NCI-H128 (cell line): ENCODE measurements around the gene NHLH2.

Experiments
- DNase-seq: peaks from one replicate; lab custom pipeline; 2025; ENCODE audit not compliant: unreplicated experiment; lab: John Stamatoyannopoulos, UW

NHLH2 gene

GRCh38 chr1:115838431-115839028 lies 2.4 kb downstream of the NHLH2 start:
- DNase-seq: no peak

DNA sequence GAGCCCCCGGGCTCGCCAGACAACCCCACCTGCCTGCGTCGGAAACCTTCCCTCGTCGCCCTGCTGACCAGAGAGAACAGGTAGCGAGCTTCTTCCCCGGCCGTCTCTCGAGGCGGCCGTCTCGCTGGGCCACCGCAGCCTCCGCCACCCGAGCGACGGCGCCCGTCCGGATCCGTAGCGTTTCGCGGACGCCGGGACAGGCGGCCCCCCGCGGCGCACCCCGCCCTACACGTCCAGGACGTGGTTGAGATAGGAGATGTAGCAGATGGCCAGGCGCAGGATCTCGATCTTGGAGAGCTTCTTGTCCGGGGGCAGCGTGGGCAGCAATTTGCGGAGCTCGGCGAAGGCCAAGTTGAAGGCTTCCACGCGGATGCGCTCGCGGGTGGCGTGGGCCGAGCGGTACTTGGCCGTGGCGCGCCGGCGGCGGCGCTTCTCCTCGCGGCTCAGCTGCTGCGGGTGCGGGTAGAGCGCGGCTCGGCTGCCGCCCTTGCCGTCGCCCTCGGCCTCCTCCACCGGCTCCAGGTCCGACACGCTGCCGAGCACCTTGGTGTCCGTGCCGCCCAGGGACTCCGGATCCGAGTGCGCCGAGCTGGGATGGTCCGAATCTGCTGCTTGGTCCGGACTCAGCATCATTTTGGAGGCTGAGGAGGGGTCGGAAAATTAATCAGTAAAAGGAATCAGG lies 3.0 kb downstream of the NHLH2 start:
- no peak for DNase-seq

DNA sequence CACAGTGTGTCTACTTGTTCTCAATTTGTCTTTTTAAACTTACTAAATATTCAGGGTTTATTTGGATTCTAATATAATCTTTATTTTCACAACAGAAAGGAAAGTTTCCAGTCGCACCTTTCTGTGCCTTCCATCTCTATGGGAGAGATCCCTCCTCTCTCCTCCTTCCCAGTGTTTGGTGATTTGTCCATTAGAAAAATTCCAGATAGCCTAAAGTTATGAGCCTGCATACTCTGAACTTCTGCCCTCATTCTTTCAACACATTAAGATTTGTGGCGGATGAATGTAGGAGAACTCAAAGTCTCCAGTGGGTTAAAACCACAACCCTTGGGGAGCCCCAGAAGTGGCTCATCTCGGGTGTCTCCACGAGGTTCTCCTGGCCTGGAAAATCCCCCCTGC lies 3.6 kb downstream of the NHLH2 start:
- DNase-seq: no peak

- no peak for DNase-seq
Observed at GRCh38 chr1:115833856-115834255, 7.1 kb downstream of the NHLH2 start.

- no peak for DNase-seq
Observed at GRCh38 chr1:115832651-115833050, 8.3 kb downstream of the NHLH2 start.

DNA sequence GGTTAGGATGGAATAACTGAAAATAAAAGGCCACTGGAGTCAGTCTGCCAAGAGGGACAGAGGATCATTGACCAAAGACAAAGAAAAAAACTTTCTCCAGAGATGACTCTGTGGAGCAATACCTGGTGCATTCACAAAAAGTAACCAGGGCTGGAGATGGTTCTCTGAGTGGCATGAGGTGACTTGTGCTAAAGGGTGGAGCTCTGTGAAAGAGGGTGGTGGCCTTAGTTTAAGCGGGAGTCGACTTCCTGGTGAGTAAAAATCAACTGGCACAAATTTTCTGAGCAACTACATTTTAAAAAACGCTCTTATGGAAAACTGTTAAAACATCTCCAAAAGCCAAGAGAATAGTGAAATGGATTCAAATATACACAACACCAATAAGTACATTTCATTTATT lies 10.0 kb downstream of the NHLH2 start:
- DNase-seq: no peak

DNA sequence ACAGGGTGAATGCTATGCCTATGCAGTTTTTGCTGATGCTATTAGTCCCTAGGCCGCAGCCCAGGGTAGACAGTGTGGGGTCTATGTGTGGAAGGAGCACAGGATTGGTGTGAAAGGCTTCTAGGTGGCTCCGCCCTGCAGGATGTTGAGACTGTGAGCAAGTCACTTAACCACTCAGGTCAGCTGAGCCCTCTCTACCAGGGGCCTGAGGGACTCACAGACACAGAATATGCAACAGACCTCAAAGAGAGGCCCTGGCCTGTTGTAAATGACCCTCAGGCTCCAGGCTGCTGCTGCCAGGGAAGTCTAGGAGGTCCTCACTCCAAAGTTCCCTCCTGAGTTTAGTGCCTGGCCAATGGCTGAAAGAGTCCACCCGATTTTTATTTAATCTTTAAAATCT lies 11.0 kb downstream of the NHLH2 start:
- DNase-seq: no peak

DNA sequence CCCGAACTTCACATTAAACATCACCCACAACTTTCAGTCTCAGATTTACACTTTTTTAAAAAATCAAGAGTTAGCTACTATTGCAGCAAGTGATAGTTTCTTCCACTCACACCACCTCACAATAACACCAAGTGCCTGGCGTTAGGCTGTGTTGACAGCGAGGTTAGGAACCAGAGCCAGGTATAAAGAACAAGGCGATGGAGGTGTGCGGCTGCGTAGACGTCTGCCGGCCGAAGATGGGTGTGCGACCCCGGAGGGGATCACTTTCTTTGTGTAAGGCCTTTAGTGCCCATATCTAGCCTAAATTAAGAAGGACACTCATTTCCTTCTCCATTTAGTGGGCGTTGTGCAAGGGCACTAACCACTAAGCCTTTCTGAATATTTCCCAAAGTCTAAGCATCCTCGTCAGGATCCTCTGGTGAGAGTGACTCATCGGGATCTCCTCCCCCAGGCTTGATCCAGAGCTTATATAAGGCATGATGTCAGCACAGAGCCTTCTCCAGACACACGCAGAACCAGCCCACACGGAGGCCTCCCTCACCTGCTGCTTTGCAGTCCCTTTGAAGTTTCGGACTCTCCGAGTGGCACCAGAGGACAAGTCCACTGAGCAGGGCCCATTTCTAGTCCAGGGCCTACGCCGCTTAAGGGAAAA lies 11.8 kb downstream of the NHLH2 start:
- DNase-seq: no peak

GRCh38 chr1:115828101-115829022 lies 12.6 kb downstream of the NHLH2 start:
- DNase-seq: no peak

- DNase-seq: no peak
Observed at GRCh38 chr1:115827452-115828044, 13.4 kb downstream of the NHLH2 start.

DNA sequence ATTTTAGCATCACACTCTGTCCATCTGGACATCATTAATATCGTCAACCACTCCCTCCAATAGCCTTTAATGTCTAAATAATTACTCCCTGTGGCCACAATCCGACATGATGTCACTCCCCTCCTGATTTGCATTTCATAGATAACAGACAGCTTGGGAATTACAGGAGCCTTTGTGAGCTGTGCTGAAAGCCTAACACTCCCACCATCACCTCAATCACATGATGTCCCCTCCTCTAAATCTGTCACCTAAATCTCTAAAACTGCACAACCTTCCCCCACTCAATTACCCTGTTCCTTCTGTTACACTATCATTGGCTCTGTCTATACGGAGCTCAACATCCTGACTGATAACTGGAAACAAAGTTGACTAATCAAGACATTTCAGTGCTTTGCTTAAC lies 14.3 kb downstream of the NHLH2 start:
- no peak for DNase-seq

GRCh38 chr1:115822117-115822516 lies 18.8 kb downstream of the NHLH2 start:
- no peak for DNase-seq

GRCh38 chr1:115815694-115816093 lies 25.2 kb downstream of the NHLH2 start:
- no peak for DNase-seq

DNA sequence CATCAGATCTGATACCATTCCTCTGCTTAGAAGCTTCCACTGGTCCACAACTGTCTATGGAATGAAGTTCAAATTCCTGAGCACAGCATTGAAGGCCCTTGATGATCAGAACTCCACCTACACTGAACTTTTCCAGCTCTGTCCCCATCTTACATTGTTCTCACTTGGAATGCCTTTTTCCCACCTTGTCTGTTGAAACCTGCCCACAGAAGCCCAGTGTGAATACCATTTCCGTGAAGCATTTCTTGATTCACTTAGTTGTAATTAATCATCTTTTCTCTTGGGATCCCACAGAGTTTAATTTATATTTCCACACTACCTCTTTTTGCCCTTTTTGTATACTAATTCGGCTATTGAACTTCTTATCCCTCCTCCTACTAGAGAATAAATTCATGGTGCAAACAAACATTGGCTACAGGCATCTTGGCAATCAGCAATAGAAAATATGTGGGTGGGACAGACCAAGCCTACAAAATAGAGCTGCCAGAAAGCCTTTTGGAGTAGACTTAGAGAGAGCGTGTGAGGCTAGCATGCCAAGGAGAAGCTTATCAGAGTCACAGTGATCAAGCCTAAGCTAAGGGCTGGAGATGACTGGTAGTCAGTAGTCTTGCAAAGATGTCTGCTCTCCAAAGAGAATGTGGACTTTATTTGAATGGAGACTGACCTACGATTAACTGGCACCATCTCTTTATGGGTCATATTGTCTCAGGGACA lies 26.1 kb downstream of the NHLH2 start:
- DNase-seq: no peak

GRCh38 chr1:115813727-115814126 lies 27.2 kb downstream of the NHLH2 start:
- DNase-seq: no peak

DNA sequence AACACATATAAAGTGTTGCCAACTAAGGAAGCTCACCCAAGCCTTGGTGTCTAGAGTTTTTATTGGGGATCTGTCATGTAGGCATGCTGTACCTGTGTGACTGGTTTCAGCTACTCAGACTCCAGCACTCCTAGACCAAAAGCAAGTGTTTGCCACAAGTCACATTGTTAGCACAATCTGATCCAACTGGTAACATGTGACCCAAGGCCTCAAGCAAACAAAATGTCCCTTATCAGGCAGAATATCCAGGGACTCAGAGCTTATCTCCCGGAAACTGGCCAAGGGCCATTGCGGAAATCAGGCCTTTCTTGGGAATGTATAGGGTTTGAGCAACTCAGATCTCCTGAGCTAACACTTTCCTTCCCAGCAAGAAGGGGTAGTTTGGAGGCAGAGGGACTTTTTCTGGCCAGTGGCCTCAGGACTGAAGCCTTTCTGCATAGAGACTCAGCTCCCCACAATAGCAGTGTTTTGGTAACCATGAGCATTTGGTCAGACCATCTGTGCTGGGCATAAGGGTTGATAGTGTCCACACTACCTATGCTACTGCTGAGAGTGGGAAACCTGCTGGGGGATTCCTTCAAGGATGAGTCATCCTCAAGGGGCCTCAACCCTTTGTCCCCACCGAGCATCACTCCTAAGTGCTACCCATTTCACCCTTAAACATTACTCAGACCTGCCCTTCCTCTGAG lies 29.6 kb downstream of the NHLH2 start:
- DNase-seq: no peak

DNA sequence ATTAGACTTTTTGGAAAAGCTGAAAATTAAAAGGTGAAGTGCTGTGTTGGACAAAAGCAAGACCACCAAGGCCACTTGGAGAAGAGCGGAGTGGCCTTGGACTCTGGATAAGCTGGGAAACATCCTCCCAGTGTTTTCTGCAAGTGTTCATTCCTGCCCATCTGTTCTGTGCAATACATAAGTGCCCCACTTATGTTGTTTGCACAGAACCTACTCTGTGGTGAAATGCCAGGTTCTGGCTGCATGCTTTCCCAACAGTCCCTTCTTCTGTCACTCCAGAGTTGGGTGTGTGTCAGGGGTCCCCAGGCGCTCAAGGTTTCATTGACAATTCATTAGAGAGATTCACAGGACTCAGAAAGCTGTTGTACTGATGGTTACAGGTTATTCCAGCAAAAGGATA lies 30.3 kb downstream of the NHLH2 start:
- DNase-seq: no peak

GRCh38 chr1:115809847-115810246 lies 31.1 kb downstream of the NHLH2 start:
- DNase-seq: no peak

GRCh38 chr1:115809076-115809475 lies 31.9 kb downstream of the NHLH2 start:
- no peak for DNase-seq

- peak; percentile 25 for DNase-seq
Observed at GRCh38 chr1:115807723-115808122, 33.2 kb downstream of the NHLH2 start.
